PFSK-1 (cell line): ENCODE results near the gene LGI2. TPM values are rescaled to one million over a fixed set of nuclear protein-coding genes. Genes with fewer than 3 reads are reported as not detected.

ENCODE experiments used
- FOXP2 ChIP-seq: optimal IDR thresholded peaks from 2 replicates; pipeline ENCODE3; 2011; ENCODE audit warnings: borderline replicate concordance, control low read depth, inconsistent platforms; ENCODE audit not compliant: insufficient read depth; ENCODE audit errors: extremely low read length, extremely low read depth
- POLR2AphosphoS5 ChIP-seq: IDR thresholded peaks from 2 replicates; pipeline ENCODE4 v1.6.1; 2012; ENCODE audit warnings: low read depth, mild to moderate bottlenecking, control low read depth, low read length, moderate library complexity
- REST ChIP-seq, 2 experiments: IDR thresholded peaks; 2 replicates each; pipeline versions ENCODE4 v1.6.1 to v1.8.0; 2011 to 2012; ENCODE audit warnings: low read depth in 2 of 2, low read length in 2 of 2, control low read depth in 1 of 2, inconsistent platforms in 1 of 2, mild to moderate bottlenecking in 1 of 2, moderate library complexity in 1 of 2; ENCODE audit not compliant: insufficient read depth in 1 of 2
- SIN3A ChIP-seq: IDR thresholded peaks from 2 replicates; pipeline ENCODE4 v1.6.1; 2012; ENCODE audit warnings: mild to moderate bottlenecking, low read length, moderate library complexity, borderline replicate concordance; ENCODE audit not compliant: insufficient read depth
- TAF1 ChIP-seq: IDR thresholded peaks from 2 replicates; pipeline ENCODE4 v1.6.1; 2012; ENCODE audit warnings: low read length, control low read depth, borderline replicate concordance; ENCODE audit not compliant: insufficient read depth
- polyA plus RNA-seq: library from polyadenylated mRNA; unstranded; fragments of >200 nt; gene quantifications from one replicate; pipeline ENCODE4 v1.2.1, GENCODE V29; 2012; ENCODE audit warnings: low read depth, missing spikeins; ENCODE audit not compliant: insufficient read length

Gene LGI2
- 0.10 TPM for polyA plus RNA-seq

GRCh38 chr4:25030277-25031076 lies at the start of gene LGI2:
TSS of gene LGI2 (minus strand) at chr4:25030946. CDS start at chr4:25030693, 253 bp downstream.
- TF ChIP-seq SIN3A = no peak

GRCh38 chr4:25078523-25078922 lies 47.8 kb upstream of the LGI2 start:
- TF ChIP-seq REST (IDR thresholded peaks at IDR 0.05; ENCODE audit: insufficient read depth in 1 of 2, low read depth in 2 of 2, low read length in 2 of 2) = no peak
- no peak for TF ChIP-seq POLR2AphosphoS5
- TF ChIP-seq SIN3A = no peak
- TF ChIP-seq FOXP2 = no peak

- TF ChIP-seq POLR2AphosphoS5 = no peak
- no peak for TF ChIP-seq SIN3A
- no peak for TF ChIP-seq REST (IDR thresholded peaks at IDR 0.05; ENCODE audit: insufficient read depth in 1 of 2, low read depth in 2 of 2, low read length in 2 of 2)
- TF ChIP-seq FOXP2 = no peak
- no peak for TF ChIP-seq TAF1
These were observed 46.1 kb upstream of the LGI2 start for GRCh38 chr4:25076625-25077398.

- TF ChIP-seq SIN3A (no peak), REST (IDR thresholded peaks at IDR 0.05; ENCODE audit: insufficient read depth in 1 of 2, low read depth in 2 of 2, low read length in 2 of 2) (no peak), TAF1 (no peak), FOXP2 (no peak), POLR2AphosphoS5 (no peak)
These were observed 45.1 kb upstream of the LGI2 start for GRCh38 chr4:25075851-25076250.

GRCh38 chr4:25075129-25075528 lies 44.4 kb upstream of the LGI2 start:
- TF ChIP-seq TAF1 (no peak), SIN3A (no peak), REST (IDR thresholded peaks at IDR 0.05; ENCODE audit: insufficient read depth in 1 of 2, low read depth in 2 of 2, low read length in 2 of 2) (no peak), POLR2AphosphoS5 (no peak), FOXP2 (no peak)
